Measurements from ENCODE around the gene UGT2B7.

DNA sequence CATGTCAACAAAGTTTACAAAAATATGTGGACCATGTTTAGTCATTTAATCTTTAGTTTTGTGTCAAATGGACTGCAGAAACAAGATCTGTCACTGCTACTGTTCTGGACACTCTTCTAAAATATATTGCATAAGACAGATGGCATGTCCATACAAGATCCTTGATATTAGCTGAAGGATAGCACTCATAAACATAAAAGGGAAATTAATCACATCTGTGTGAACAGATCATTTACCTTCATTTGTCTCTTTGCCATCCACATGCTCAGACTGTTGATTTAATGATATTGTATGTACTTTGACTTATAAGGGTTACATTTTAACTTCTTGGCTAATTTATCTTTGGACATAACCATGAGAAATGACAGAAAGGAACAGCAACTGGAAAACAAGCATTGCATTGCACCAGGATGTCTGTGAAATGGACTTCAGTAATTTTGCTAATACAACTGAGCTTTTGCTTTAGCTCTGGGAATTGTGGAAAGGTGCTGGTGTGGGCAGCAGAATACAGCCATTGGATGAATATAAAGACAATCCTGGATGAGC, at the start of gene UGT2B7:
- TF ChIP-seq, protein P1, sequence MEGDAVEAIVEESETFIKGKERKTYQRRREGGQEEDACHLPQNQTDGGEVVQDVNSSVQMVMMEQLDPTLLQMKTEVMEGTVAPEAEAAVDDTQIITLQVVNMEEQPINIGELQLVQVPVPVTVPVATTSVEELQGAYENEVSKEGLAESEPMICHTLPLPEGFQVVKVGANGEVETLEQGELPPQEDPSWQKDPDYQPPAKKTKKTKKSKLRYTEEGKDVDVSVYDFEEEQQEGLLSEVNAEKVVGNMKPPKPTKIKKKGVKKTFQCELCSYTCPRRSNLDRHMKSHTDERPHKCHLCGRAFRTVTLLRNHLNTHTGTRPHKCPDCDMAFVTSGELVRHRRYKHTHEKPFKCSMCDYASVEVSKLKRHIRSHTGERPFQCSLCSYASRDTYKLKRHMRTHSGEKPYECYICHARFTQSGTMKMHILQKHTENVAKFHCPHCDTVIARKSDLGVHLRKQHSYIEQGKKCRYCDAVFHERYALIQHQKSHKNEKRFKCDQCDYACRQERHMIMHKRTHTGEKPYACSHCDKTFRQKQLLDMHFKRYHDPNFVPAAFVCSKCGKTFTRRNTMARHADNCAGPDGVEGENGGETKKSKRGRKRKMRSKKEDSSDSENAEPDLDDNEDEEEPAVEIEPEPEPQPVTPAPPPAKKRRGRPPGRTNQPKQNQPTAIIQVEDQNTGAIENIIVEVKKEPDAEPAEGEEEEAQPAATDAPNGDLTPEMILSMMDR (IDR thresholded peaks at IDR 0.05): no peak
- TF ChIP-seq EP300 (IDR thresholded peaks at IDR 0.05) (no peak), POLR2AphosphoS5 (IDR thresholded peaks at IDR 0.05) (no peak)
